Measurements from ENCODE around the gene WDR73.
A peak's percentile ranks its signal among the peaks of the same experiment; 100 is the strongest.

Gene WDR73

DNA sequence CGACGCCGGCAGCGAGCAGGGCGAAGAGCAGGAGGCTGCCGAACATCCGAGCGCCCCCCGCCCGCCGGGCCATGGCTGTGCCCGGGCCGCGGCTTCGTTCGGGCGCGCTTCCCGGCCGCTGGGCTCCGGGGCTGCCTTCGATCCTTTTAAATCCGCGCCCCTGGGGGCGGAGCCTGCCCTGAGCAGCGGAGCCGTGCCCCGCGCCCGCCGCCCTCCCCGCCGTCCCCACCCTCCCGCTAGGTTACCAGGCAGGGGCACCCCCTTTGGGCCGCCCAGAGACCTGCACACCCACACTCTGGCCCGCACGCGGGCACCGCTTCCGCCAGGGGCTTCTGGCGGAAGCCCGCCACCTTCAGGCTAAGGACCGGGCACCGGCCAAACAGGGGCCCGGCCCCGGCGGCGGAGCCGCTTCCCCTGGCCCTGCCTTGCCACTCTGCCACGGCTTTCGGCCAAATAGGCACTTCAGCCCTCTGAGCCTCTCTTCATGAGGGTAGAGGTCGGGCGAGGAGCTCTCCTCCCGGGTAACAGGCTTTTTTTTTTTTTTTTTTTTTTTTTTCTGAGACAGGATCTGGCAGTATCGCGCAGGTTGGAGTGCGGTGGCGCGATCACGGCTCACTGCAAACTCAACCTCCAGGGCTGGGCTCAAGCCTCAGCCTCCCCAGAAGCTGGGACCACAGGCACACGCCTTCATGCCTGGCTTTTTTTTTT is 4.2 kb upstream of the WDR73 start, which contains the start of gene NMB:
NMB (minus strand) TSS at position 120 of the 708 bp plus-strand sequence; CDS start at position 73, 47 bp downstream.
- H2AFZ ChIP-seq (ENCODE audit: low read length), result peak within 1 kb of the TSS; percentile 30; the same call in 1 of the 2 replicates
- H3K36me3 ChIP-seq (ENCODE audit: insufficient read depth, low read length), result no peaks in the 10 kb centered on the region
- H3K9me3 ChIP-seq (ENCODE audit: low read length), result no peaks in the 10 kb centered on the region
- H3K9me2 ChIP-seq (ENCODE audit: low read depth, low read length), result no peaks in the 10 kb centered on the region
- H3K4me2 ChIP-seq (ENCODE audit: low read length), result peak within 1 kb of the TSS; percentile 91
- H3K27ac ChIP-seq (ENCODE audit: low read depth, low read length, poor library complexity, severe bottlenecking), result peak within 1 kb of the TSS; percentile 87
- H3F3A ChIP-seq (ENCODE audit: insufficient read depth, low read length), result 0 out of 2 replicates have a peak, but pooled peaks cover 2% of the 10 kb centered on the region
- peaks cover 49% of the 10 kb centered on the region for H3K4me1 ChIP-seq (ENCODE audit: insufficient read depth, low read length, severe bottlenecking)
- H3K4me3 ChIP-seq (ENCODE audit: low read depth, low read length, poor library complexity, severe bottlenecking), result peak within 1 kb of the TSS; percentile 68
- TF ChIP-seq EZH2 (IDR thresholded peaks at IDR 0.05; ENCODE audit: borderline replicate concordance, low read length), result no peak
- TF ChIP-seq CTCF (IDR thresholded peaks at IDR 0.05; ENCODE audit: low read length), result peak; percentile 70
- no peaks in the 10 kb centered on the region for H3K27me3 ChIP-seq (ENCODE audit: insufficient read depth, low read length)
- peak within 1 kb of the TSS; percentile 78 for H3K9ac ChIP-seq (ENCODE audit: low read length)
- no peaks in the 10 kb centered on the region for H4K20me1 ChIP-seq (ENCODE audit: insufficient read depth, low read length)
- no peaks in the 10 kb centered on the region for H3K79me2 ChIP-seq (ENCODE audit: insufficient read depth, low read length)

DNA sequence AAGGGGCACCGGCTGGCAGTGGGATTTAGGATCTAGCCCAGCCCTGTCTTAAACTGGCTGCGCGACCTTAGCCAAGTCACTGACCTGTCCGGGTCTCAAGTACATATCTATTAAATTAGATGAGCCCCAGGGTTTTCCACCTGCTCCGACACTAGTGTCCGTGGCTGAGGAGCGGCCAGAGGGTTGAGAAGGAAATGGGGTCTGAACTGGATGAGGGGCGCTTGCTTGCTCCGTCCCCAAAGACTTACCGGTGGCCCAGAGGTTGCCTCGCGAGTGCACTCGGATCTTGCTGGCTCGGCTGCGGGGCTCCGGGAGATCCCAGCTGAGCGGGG is 3.6 kb upstream of the WDR73 start:
- Histone ChIP-seq H3K4me2 (ENCODE audit: low read length) (peak overlapping the region; percentile 91), H3K27me3 (ENCODE audit: insufficient read depth, low read length) (no peaks in the 10 kb centered on the region), H3K4me3 (ENCODE audit: low read depth, low read length, poor library complexity, severe bottlenecking) (peak overlapping the region; percentile 68), H3K9me2 (ENCODE audit: low read depth, low read length) (no peaks in the 10 kb centered on the region), H4K20me1 (ENCODE audit: insufficient read depth, low read length) (no peaks in the 10 kb centered on the region), H3K9me3 (ENCODE audit: low read length) (no peaks in the 10 kb centered on the region), H3K27ac (ENCODE audit: low read depth, low read length, poor library complexity, severe bottlenecking) (peak overlapping the region; percentile 27), H3K4me1 (ENCODE audit: insufficient read depth, low read length, severe bottlenecking) (peaks cover 54% of the 10 kb centered on the region), H3K36me3 (ENCODE audit: insufficient read depth, low read length) (peaks cover under 1% of the 10 kb centered on the region; the same call in 1 of the 2 replicates), H3K79me2 (ENCODE audit: insufficient read depth, low read length) (no peaks in the 10 kb centered on the region), H3F3A (ENCODE audit: insufficient read depth, low read length) (0 out of 2 replicates have a peak, but pooled peaks cover 2% of the 10 kb centered on the region), H3K9ac (ENCODE audit: low read length) (peak overlapping the region; percentile 78), H2AFZ (ENCODE audit: low read length) (no peak overlapping the region)
- TF ChIP-seq EZH2 (IDR thresholded peaks at IDR 0.05; ENCODE audit: borderline replicate concordance, low read length) (no peak), CTCF (IDR thresholded peaks at IDR 0.05; ENCODE audit: low read length) (no peak)

DNA sequence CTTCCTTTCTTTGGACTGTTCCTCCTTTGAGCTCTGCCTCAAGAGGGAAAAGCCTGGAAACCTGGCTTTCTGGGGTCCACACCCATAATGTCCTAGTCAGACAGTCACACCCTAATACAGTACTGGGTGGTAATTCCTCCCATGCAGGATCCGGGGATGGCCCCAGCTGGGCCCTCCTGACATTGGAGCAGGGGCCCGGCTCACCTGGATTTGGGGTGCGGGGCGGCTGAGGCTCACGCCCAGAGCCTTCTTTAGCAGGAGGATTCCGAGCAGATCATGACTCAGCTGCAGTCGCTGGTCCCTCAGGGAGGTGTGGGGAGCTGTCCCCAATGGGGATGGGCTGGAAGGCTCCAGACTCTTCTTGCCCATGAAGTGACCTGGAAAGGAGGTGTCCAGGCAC is 2.9 kb upstream of the WDR73 start:
- H3K9me2 ChIP-seq (ENCODE audit: low read depth, low read length), result no peaks in the 10 kb centered on the region
- H3K27ac ChIP-seq (ENCODE audit: low read depth, low read length, poor library complexity, severe bottlenecking), result peak overlapping the region; percentile 27
- TF ChIP-seq CTCF (IDR thresholded peaks at IDR 0.05; ENCODE audit: low read length) (no peak), EZH2 (IDR thresholded peaks at IDR 0.05; ENCODE audit: borderline replicate concordance, low read length) (no peak)
- no peaks in the 10 kb centered on the region for H3K27me3 ChIP-seq (ENCODE audit: insufficient read depth, low read length)
- H3K9ac ChIP-seq (ENCODE audit: low read length), result peak overlapping the region; percentile 78
- H3K4me1 ChIP-seq (ENCODE audit: insufficient read depth, low read length, severe bottlenecking), result peaks cover 60% of the 10 kb centered on the region
- no peaks in the 10 kb centered on the region for H3K79me2 ChIP-seq (ENCODE audit: insufficient read depth, low read length)
- H3K36me3 ChIP-seq (ENCODE audit: insufficient read depth, low read length), result peaks cover 8% of the 10 kb centered on the region; the same call in 1 of the 2 replicates
- H3K4me2 ChIP-seq (ENCODE audit: low read length), result peak overlapping the region; percentile 91
- H3K4me3 ChIP-seq (ENCODE audit: low read depth, low read length, poor library complexity, severe bottlenecking), result peak overlapping the region; percentile 68
- no peak overlapping the region for H2AFZ ChIP-seq (ENCODE audit: low read length)
- no peaks in the 10 kb centered on the region for H4K20me1 ChIP-seq (ENCODE audit: insufficient read depth, low read length)
- 0 out of 2 replicates have a peak, but pooled peaks cover 2% of the 10 kb centered on the region for H3F3A ChIP-seq (ENCODE audit: insufficient read depth, low read length)
- H3K9me3 ChIP-seq (ENCODE audit: low read length), result no peaks in the 10 kb centered on the region

Measured in OCI-LY1 (cell line).